ENCODE results near the gene PGS1.

- TF ChIP-seq POLR2AphosphoS5 (IDR thresholded peaks at IDR 0.05), result no peak
- TF ChIP-seq CTCF (IDR thresholded peaks at IDR 0.05), result no peak
- no peak for TF ChIP-seq POLR2A (IDR thresholded peaks at IDR 0.05)
Observed at GRCh38 chr17:78391843-78392242, 13.4 kb downstream of the PGS1 start.
